HG03432 (cell line): ENCODE measurements around the gene CLMP.
"Not testable (repeated sequence)": the region's sequence is repeated elsewhere in the genome, so short reads cannot be mapped to it uniquely, and the experiment has no call there.

Experiments
- ATAC-seq: cut with Tn5 transposase; IDR thresholded peaks from one replicate; pipeline ENCODE4 v1.9.1; 2021; ENCODE audit warnings: mild to moderate bottlenecking, moderate library complexity; ENCODE audit not compliant: unreplicated experiment

CLMP gene

DNA sequence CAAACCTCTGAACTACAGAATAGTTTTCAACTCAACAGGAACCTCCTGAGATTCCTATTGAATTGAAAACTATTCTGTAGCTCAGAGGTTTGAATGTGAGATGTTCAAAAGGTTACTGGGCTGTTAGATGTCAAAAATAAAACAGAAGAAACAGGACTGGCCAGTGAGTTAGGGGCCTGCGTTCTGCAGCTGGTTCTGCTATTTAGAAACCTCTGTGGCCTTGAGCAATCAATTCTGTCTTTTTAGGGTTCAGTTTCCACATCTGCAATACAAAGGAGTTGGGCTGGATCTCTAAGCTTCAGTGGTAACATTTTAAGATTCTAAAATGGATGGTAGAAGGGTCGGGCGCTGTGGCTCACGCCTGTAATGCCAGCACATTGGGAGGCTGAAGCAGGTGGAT is 55.8 kb downstream of the CLMP start:
- no peak for ATAC-seq

DNA sequence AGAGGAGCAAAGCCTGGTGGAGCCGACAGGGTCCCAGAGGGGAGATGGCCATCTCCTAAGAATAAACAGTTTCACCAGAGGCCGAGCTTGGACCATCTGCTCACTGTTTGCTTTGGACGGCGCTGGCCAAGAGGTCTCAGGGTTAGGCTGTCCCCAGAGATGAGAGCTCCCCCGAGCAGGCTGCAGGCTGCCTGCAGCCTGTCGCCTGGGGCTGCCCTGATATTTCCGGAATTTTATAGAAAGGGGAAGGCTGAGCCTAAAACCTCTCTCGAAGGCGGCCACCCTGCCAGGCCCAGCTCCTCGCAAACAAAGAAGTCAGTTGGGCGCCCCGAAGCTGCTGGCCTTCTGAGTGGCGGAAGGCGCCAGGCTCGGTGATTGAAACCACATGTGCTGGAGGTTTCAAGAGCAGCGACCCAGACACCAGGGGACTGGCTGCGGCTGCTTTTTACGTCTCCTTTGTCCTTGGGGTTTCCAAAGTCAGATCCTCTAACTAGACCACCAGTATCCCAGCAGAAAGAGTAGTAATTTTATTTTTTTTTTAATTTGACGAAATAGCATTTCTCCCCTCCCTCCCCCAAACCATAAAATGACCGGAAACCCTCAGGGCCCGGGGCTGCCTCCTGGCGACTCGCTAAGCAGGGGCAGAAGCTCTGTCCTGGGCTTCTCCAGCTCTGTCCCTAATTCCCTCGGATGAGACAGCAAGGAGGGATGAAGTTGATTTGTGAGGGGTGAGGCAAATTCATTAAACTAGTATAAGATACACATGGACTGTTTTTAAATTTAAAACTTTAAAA is 57.4 kb downstream of the CLMP start:
- no peak for ATAC-seq

DNA sequence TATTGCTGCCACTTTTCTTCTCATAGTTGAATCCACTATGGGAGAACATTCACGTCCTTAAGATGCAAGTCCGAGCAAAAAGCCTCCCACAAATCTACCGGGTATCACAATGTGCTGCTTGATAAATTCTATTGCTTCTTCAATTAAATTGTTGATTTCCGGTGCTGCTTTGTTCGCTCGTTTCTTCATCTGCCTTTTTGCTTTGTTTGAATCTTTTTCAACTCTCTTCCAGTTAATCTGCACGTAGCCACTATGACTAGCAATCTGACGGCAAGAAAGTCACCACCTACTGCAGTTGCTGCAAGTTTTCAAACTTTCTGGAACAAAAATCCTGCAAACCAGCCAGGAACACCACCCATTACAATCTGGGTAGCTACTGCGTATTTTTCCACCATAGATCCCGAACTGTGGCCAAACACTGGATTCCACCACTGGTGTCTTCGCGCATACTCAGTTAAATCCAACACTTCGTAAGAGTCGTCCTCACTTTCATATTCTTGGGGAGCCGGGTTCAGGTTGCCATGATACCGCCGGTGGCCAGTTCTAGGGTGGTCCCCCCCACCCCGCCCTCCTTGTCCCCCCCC is 59.1 kb downstream of the CLMP start:
- ATAC-seq = no peak

DNA sequence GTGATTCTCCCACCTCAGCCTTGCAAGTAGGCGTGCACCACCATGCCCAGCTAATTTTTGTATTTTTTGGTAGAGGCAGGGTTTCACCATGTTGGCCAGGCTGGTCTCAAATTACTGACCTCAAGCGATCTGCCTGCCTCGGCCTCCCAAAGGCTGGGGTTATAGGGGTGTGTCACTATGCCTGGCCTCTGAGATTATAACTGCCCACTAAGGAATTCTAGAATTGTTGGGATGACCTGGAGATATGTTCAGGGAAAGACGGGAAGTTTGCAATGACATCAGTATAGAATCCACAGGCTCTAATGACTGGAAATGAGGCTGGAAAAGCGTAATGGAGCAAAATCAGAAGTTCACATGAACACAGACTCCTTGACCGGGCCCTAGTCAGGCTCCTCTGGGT is 62.2 kb downstream of the CLMP start:
- ATAC-seq = no peak

DNA sequence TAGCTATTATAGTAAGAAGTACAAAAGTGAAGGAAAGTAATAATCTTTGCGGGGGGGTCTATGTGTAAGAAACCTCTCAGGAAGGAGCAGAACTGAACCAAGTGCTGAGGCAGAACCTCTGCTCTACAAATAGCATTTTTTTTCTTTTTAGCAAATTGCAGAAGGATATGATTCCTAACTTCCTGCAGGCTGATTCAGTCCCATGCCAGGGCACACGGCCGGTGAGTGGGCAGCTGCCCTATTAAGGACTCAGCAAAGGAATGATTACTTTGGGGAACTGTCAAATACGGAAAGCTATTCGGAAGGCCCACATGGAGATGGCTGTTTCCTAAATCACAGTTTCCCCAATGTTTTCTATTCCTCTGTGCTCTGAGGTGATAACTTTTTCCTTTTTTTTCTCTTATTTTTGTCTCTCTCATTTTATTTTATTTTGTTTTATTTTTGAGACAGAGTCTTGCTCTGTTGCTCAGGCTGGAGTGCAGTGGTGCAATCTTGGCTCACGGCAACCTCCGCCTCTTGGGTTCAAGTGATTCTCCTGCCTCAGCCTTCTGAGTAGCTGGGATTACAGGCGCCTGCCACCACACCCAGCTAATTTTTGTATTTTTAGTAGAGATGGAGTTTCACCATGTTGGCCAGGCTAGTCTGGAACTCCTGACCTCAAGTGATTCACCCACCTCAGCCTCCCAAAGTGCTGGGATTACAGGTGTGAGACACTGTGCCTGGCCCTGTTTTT is 62.8 kb downstream of the CLMP start:
- ATAC-seq = not testable (repeated sequence)

DNA sequence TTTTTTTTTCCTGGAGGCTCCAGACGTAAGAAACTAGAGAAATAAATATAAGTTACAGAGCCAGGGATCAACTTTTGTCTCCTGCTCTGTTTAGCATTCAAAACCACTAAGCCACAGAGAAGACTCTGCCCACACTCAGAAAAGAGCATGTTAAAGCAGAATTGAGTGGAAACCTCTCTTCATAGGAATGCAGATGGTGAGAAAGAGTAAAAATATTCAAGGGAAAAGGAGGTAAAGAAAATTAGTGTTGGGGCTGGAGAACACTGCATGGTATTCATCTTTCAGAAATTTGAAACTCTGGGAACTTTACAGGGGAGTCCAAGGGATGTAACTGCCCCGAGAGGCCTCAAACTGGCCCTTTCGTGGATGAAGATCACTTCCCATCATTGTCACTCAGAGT is 65.1 kb downstream of the CLMP start:
- no peak for ATAC-seq

DNA sequence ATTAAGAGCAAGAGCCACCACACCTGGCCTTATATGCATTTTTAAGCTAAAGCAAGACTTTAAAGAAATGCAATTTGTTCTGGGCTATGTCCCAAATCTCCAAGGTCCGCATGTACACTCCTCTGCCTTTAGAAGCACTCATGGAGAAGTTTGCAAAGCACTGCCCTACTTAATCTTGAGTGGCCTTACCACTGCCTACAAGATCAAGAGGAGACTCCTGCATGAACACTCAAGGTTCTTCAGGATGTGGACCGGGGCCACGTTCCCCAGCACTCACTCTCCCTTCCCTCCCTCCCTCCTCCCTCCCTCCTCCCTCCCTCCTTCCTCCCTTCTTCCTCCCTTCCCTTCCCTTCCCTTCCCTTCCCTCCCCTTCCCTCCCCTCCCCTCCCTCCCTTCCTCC is 69.9 kb downstream of the CLMP start:
- no peak for ATAC-seq

DNA sequence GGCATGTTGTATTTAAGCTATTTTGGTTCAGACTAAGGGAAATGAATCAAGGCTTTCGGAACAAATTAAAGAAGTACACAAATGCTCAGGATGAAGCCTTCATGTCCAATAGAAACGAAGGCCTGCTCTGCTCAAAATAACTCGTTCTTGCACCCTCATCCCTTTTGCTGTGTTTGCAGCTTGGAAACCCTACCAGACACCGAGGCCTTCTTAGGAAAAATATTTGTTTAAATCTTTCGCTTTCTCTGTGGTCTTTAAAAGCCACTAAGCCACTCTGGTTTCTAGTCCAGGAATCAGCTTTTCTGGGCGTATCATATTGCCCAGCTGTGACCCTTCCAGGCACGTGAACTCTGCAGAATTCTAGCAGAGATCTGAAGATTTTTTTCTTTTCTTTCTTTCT is 72.2 kb downstream of the CLMP start:
- no peak for ATAC-seq

DNA sequence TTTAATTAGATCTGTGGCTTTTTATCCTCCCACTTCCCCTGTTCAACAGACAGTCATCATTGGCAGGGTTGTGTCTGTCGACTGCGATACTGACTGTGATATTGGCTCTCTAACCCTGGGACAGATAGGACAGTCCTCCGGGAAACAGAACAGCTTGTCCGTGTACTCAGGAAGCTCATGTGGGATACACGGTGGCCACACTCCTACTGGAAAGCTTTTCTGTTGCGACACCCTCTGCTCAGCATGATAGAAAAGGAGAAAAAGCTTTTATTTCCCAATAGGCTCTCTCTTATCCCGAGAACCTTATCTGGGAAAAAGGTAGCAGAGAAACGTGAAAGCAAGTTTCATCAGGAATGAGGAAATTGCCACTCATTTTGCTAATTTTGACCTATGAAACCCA is 72.7 kb downstream of the CLMP start:
- no peak for ATAC-seq

DNA sequence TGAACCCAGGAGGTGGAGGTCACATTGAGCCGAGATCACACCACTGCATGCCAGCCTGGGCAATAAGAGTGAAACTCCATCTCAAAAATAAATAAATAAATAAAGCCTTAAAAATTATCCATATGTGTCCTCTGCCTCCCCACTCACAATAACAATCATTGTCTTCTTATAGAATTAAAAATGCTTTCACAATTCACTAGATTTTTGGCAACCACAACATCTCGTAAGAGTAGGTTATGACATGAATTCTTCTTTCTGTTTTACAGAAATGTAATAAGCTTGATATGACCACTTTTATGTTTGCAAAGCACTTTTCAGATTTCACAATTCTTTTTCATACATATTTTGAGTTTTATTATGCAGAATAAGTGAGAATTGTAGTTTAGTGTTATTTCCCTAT is 78.6 kb downstream of the CLMP start:
- ATAC-seq = no peak

DNA sequence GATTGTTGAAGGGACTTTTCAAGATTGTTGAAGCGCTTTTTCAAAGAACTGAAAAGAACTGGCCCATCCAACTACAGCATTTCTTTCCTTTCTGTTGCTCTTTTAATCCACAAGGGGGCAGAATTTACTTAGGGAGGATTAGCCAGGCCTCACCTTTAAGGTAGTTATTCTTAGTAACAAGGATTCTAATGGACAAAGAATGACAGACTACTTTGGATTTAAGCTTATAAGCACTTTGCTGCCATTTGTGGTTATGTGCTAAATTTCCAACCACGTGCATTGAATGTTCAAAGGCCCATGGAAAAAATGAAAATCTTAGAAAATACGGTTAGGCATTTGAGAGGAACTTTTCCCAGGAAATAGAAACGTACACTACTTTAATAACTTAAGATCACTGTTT is 83.6 kb downstream of the CLMP start:
- ATAC-seq = no peak

DNA sequence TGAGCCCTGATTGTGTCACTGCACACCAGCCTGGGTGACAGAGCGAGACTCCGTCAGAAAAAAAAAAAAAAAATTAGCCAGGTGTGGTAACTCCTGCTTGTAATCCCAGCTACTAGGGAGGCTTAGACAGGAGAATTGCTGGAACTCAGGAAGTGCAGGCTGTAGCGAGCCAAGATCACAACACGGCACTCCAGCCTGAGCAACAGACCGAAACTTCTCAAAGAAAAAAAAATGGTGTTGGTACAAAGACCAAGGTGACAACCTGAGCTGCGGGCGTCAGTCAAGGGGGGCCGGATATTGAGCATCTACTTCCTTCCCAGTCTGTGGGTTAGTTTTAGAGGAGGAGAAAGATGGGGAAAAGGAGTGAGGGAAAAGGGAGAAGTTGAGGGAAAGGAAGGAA is 84.7 kb downstream of the CLMP start:
- ATAC-seq = no peak

DNA sequence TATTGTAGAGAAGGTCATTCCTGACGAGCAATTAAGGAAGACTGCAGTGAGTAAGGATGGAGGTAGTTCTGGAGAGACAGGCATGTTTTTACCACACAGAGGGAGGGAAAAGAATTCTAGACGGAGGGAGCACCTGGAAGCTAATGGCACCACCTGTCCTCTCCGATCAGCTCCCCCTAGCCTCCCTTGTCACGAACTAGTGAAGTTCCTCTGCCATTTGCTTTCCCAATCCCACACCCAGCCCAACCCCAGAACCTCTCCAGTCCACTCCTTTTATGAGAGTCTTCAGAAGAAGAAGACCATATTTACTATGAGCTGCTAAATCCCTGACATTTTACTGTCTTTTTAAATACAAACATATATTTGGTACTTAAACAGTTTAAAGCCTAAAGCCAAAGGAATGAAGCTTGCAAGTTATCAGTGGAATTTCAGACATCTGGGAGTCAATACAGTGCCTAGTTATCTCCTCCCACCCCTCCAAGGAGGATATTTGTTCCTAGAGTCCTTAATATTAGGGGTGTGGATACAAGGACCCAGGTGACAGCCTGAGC is 87.0 kb downstream of the CLMP start:
- ATAC-seq = no peak

DNA sequence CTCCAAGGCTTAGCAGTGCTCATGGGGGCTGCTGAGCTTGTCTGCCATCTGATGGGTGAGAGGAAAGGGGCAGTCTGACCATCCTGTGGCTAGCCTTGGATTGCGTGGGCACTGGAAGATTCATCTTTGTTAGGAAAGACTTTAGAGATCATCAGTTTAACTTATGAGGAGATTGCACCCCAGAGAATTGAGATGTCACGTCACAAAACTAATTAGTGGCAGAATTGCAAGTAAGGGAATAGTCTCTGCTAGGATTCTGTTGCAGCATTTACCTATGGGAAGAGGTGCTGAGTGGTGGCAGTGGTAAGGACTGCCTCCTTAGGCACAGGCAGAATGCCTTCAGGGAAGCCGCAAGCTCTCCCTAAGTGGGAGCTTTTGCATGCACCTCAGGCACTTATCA is 90.4 kb downstream of the CLMP start:
- ATAC-seq = no peak

DNA sequence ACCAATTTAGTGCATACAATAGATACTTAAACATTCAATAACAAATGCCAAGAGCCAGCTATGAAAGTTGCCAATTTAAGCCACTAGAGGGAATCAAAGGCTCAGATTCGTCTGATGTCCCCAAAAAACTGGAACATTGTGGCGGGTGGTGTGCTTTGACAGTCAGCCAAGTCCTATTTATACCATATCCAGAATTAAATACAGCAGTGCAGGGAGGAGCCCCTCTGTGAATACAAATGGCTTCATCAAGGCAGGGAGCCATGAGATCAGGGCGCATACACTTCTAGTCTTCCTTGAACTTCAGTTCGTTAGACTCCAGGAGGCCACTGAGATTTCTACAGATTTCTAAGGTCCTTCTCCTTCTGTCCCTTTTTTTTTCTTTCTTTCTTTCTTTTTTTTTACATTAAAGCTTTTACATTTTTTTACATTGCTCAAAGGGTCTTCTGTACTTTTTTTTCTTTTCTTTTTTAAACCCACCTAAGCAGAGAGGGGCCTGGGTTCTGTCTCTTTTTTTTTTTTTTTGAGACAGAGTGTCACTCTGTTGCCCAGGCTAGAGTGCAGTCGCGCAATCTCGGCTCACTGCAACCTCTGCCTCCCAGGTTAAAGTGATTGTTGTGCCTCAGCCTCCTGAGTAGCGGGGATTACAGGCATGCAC is 91.6 kb downstream of the CLMP start:
- ATAC-seq = peak; percentile 51

DNA sequence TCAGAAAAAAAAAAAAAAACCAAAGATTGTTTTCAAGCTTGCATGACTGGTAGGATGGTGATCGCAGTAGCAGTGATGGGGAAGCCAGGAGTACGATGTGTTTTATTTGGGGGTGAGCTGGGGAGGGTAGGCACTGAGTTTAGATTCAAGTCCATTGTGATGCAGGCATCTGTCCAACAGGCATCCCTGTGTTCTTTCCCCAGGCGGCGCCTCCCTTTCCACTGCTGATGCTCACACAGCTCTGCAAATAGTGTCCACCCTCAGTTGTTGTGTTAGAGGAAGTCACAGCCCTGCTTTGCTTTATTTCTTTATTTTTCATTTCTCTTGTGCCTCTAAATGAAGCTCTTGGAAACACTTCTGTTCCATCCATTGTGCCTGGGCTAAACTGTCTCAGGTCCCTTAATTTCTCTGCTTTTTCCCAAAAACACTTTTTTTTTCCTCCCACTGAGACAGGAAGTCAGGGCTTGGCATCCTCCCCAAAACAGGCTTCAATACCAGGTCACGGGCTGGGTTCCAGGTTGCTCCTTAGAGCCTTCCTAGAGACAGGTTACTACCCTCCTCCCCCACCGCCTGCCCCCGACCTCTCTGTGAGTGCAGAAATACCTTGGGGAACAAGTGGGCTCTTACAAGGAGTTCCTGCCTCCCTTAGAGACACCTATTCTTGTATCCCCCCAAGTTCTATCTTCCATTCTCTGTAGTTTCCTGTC is 94.5 kb downstream of the CLMP start:
- no peak for ATAC-seq

DNA sequence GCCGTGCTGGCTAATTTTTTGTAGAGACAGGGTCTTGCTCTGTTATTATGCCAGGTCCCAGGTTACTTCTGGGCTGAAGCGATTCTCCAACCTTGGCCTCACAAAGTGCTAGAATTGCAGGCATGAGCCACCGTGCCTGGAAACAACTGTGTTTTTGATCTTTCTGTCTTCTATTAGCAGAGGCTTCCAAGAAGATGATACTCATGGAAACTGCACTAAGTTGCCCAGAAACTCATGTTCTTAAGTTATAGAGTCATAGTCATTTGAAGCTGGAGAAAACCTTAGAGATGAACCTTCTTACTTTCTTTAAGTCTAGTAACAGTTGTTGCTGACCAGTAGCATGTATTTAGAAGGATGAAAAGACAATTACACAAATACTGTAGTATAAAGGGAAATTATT is 96.1 kb downstream of the CLMP start:
- no peak for ATAC-seq

DNA sequence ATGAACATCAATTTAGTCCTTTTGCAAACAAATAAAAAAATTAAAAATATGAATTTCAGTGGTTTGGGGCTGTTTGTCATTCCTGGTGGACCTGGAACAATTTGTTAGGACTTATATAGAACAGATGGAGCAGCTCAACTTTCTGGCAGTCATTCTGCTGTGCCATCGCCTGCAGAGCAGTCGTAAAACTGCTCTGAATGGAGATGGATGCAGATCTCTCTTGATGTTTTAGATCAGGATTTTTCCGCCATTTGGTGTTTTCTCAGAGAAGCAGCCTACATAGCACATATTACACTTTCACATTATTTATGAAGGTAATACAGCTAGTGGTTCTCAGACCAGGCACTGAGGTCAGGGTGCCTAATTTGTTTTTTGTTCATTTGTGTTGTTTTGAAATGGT is 101.3 kb downstream of the CLMP start:
- ATAC-seq = no peak

DNA sequence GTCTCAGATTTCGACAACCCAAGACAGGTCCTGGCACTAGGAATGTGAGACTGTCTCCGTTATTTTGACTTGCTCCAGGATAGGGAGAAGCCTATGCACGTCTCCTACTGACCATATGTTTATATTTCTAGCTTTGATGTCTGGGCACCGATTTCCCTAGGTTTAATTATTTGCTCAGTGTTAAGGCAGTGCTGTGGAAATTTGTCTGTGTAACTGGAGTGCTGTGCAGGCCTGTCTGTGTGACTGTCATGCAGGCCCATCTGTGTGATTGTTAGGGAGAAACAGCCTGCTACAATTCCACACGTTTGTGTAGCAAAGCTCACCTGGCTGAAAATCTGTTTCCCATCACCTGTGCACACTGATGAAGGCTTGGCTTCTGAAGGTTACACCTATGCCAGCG is 103.5 kb downstream of the CLMP start:
- no peak for ATAC-seq

DNA sequence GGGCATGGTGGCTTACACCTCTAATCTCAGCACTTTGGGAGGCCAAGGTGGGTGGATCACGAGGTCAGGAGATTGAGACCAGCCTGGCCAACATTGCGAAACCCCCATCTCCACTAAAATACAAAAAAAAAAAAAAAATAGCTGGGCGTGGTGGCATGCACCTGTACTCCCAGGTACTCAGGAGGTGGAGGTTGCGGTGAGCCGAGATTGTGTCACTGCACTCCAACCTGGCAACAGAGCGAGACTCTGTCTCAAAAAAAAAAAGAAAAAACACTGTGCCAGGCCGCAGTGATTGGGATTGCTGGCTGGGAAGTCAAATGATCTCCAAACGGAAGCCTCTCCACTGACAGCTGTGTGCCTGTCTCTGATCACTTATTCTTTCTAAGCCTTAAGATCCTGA is 104.9 kb downstream of the CLMP start:
- ATAC-seq = not testable (repeated sequence)

DNA sequence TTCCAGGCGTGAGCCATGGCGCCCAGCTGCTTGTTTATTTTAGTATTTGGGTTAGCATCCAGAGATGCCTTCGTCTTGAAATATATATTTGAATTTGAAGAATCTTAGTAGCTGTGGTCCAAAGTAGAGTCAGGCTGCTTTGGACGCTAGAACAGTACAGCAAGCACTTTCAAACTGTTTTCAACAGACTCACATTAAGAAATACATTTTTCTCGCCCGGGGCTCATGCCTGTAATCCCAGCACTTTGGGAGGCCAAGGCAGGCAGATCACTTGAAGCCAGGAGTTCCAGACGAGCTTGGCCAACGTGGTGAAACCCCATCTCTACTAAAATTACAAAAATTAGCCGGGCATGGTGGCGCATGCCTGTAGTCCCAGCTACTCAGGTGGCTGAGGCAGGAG is 106.2 kb downstream of the CLMP start:
- ATAC-seq = not testable (repeated sequence)
